Measurements from ENCODE around the gene PARD6A.

PARD6A gene

DNA sequence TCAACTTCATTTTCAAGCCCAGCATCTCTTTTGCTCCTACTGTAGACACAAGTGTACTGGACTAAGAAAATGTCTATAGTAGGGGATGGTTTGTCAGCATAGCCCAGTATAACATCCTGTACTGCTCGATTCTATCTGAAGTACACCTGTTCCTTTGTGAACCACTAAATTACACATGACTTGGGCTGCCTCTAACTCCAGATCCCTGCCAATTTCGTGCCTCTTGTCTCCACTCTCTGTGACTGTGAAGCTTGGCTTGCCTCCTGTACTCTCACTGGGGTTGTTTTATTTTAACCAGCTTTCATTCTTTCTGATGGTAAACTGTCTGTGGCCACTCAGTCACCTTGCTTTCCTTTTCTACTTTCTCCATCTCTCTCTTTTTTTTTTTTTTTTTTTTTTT is 33.9 kb downstream of the PARD6A start:
- DNase-seq = no peak

DNA sequence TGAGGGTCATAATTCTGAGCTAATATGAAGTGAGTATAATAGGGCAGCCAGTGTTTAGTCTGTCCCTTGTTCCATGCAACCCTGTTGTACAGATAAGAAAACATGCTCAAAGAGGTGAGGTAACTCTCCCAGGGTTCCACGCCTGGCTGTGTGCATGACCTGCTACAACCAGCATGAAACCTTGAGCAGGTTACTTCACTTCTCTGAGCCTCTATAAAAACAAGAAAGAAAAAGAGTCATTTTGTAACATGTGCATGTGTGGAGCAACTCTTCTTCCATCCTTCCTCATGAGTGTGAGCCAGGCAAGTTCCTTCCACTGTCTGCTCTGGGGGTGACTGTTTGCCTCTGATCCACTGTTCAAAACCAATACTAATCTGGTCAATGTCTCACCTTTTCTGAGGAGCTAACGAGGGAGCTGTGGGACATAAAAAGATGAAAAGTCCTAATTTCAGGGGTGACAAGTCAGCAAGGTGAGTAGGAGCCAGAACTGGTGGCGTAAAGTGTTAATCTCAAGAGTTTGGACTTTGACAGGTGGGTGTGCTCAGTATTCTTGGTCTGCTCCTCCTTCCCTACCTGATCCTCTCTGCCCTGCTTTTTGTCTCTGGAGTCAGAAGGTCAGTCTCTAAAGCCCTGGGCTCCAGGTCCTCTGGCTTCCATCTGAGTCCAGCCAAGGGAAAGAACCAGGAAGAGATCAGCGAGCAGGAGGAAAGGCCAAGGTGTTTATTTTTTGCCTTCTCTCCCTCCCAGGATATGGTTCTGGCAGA is 36.8 kb downstream of the PARD6A start:
- no peak for DNase-seq

DNA sequence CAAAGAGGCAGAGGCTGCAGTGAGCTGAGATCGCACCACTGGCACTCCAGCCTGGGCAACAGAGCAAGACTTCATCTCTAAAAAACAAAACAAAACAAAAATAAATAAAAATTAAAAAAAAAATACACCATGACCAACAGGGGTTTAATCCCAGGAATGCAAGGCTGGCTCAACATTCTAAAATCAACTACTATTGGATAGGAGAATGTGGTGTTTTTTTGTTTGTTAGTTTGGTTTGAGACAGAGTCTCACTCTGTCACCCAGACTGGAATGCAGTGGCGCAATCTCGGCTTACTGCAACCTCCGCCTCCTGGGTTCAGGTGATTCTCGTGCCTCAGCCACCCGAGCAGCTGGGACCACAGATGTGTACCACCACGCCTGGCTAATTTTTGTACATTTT is 38.5 kb downstream of the PARD6A start:
- DNase-seq = no peak

DNA sequence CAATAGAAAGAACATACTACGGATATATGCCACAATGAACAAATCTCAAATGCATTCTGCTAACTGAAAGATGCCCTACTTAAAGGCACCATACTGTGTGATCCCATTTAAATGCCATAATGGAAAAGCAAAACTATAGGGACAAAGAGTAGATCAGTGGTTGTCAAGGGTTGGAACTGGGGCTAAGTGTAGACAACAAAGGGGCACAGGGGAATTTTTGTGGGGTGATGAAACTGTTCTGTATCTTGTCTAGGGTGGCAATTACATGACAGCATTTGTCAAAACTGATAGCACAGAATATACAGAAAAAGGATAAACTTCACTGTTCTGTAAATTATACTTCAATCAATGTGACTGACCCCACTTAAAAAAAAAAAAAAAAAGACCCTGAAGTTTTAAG is 40.7 kb downstream of the PARD6A start:
- DNase-seq = no peak

DNA sequence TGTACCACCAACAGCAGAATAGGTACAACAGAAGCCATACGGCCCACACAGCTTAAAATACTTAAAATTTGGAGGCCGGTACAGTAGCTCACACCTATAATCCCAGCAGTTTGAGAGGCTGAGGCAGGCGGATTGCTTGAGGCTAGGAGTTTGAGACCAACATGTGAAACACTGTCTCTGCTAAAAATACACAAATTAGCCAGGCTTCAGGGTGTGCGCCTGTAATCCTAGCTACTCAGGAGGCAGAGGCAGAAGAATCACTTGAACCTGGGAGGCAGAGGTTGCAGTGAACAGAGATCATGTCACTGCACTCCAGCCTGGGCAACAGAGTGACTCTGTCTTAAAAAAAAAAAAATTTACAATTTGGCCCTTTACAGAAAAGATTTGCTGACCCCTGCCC is 41.4 kb downstream of the PARD6A start:
- DNase-seq = no peak

DNA sequence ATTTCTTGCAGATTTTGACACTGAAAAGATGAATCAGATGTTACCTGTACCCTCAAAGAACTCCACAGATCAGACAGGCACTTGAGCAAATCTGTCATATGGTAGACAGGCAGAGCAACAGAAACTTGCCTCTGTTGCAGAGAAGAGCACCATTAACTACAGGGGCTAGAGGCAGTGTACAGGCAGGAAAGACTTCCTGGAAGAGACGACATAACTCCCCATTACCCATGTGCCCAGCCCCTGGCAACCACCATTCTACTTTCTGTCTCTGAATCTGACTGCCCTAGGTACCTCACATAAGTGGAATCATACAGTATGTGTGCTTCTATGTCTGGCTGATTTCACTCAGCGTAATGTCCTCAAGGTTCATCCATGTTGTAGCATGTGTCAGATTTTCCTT is 42.9 kb downstream of the PARD6A start:
- no peak for DNase-seq

DNA sequence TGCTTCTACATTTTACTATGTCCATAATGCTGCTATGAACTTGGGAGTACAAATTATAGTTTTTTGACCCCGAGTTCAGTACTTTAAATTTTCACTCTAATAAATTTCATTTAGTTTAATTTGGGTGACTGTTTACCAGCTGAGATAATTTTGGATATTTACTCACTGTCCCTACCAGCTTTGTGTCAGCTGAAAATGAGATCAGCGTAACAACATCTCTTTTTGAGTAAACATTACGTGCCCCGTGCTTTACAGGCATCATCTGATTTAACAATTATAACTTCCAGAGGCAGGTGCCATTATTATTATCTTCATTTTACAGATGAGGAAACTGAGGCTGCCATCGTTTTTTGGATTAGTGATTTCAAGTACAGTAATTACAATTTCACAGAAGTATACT is 43.4 kb downstream of the PARD6A start:
- DNase-seq = no peak

DNA sequence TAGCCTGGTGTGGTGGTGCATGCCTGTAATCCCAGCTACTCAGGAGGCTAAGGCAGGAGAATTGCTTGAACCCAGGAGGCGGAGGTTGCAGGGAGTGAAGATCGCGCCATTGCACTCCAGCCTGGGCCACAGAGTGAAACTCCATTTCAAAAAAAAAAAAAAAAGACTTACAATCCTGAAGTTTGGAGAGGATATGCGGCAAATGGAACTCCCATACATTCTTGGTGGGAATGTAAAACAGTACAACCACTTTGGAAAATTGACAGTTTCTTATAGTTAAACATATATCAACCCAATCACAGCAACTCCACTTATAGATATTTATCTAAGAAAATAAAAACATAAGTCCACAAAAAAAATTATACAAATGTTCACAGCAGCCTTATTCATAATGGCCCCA is 46.5 kb downstream of the PARD6A start:
- DNase-seq = no peak

DNA sequence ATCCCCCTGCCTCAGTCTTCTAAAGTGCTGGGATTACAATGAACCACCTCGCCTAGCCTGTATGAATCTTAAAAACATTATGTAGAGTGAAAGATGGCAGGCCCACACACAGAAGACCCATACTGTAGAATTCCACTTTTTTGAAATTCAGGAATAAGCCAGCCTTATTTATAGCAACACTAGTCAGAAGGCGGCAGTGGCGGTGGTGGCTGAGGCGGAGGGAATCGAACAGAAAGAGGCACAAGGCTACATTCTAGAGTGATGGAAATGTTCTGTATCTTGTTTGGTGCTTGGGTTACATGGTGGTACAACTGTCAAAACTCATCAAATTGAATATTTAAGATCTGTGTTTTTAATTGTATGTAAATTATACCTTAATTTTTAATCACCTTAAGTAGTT is 47.0 kb downstream of the PARD6A start:
- DNase-seq = no peak

DNA sequence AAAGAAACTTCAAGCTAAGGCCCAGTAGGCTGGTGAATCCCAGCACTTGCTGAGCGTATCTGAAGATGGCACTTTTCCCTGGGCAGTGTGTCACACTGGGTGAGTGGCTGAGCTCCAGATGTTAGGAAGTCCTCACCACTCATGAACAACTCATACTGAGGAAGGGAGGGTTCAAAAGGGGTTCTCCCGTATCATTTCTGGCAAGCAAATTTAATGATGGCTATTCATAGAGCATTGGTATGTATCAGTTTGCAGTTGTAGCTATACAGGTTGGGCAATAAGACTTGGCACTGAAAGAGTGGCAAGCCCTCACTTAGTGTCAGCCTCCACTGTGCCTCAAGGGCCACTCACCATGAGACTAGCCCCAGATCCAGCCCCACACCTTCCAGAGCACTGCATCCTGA is 47.6 kb downstream of the PARD6A start:
- no peak for DNase-seq

DNA sequence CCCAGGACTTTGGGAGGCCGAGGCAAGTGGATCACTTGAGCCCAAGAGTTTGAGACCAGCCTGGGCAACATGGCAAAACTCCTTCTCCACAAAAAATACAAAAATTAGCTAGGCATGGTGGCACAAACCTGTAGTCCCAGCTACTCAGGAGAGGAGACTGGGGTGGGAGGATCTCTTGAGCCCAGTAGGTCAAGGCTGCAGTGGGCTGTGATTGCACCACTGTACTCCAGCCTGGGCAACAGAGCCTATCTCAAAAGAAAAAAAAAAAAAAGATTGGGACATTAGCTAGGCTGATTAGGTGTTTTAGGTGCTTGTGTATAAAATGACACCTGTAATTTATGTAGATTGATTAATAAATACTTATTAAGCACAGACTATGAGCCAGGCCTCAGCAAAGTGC is 48.3 kb downstream of the PARD6A start:
- DNase-seq = no peak

DNA sequence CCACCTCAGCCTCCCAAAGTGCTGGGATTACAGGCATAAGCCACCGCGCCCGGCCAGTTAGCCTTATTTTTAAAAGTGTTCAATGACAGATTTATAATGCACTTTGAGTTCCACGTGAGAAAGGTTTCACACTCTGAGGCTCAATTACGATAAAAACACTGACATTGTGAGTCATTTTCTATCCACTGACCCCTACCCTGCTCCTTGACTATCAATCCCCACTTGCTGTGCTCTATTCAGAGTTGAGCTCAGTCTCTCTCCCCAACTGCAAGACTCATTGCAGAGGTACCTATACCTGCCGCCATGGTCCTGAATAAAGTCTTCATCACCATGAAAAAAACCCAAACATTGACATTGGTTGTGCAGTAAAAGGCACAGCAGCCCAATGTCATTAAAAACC is 49.8 kb downstream of the PARD6A start:
- no peak for DNase-seq

Data from stimulated activated CD4-positive, alpha-beta T cell treated with anti-CD3 and anti-CD28 coated beads, Interleukin-4, amount 100 ng/mL, for 24 hours (primary cell).